ENCODE data around the gene STIP1. TPM values are rescaled to one million over a fixed set of nuclear protein-coding genes. Genes with fewer than 3 reads are reported as not detected.

The STIP1 gene
- total and polyA plus RNA-seq, 2 of the 4 experiments (the other 2 are of a cell fraction): 201 to 489 TPM

GRCh38 chr11:64196626-64197025 lies 10.7 kb downstream of the STIP1 start (continued):
- TF ChIP-seq MAZ (IDR thresholded peaks at IDR 0.05; ENCODE audit: borderline replicate concordance, low read depth, low read length) (no peak), MAFK (IDR thresholded peaks at IDR 0.05; ENCODE audit: low read depth, low read length) (no peak), SMC3 (IDR thresholded peaks at IDR 0.05; ENCODE audit: low read depth, low read length) (no peak), USF2 (IDR thresholded peaks at IDR 0.05; ENCODE audit: low read depth, low read length) (no peak), CHD1 (IDR thresholded peaks at IDR 0.05; ENCODE audit: low read depth, low read length) (no peak)

- ChIA-PET POLR2A (ENCODE audit: unreplicated experiment) (no interaction called here), CTCF (no interaction called here)
Measured at GRCh38 chr11:64198511-64198910, 12.5 kb downstream of the STIP1 start.

More at GRCh38 chr11:64198511-64198910, 12.5 kb downstream of the STIP1 start:
- no peaks in the 10 kb centered on the region for H3K27me3 ChIP-seq (ENCODE audit: control insufficient read depth, insufficient read depth, low read length)
- no peak overlapping the region for H3K56ac ChIP-seq (ENCODE audit: extremely low read depth, insufficient read depth, low read length)
- H3K4me3 ChIP-seq (ENCODE audit: insufficient read depth, low read depth, low read length): no peak overlapping the region
- H3K79me1 ChIP-seq (ENCODE audit: low read depth in 1 of 2, low read length in 2 of 2): peaks cover 31 to 62% of the 10 kb centered on the region in 2 experiments
- TF ChIP-seq CTCF (conservative IDR thresholded peaks at IDR 0.05; ENCODE audit: low read depth, low read length): no peak
- TF ChIP-seq RFX5 (IDR thresholded peaks at IDR 0.05; ENCODE audit: low read depth, low read length): no peak
- TF ChIP-seq SMC3 (IDR thresholded peaks at IDR 0.05; ENCODE audit: low read depth, low read length): no peak
- TF ChIP-seq POLR2A (IDR thresholded peaks at IDR 0.05; ENCODE audit: low read depth, low read length): no peak
- no peak for TF ChIP-seq BHLHE40 (IDR thresholded peaks at IDR 0.05; ENCODE audit: low read depth, low read length)
- TF ChIP-seq MXI1 (IDR thresholded peaks at IDR 0.05; ENCODE audit: borderline replicate concordance, low read depth, low read length): no peak
- no peak for TF ChIP-seq MAZ (IDR thresholded peaks at IDR 0.05; ENCODE audit: borderline replicate concordance, low read depth, low read length)
- TF ChIP-seq CHD1 (IDR thresholded peaks at IDR 0.05; ENCODE audit: low read depth, low read length): no peak
- TF ChIP-seq RCOR1 (IDR thresholded peaks at IDR 0.05; ENCODE audit: insufficient replicate concordance, low read length): no peak
- H2BK15ac ChIP-seq (ENCODE audit: low read depth, low read length): no peak overlapping the region
- H4K8ac ChIP-seq (ENCODE audit: low read depth in 2 of 2, low read length in 2 of 2): no peak overlapping the region
- H2AK9ac ChIP-seq (replicated peaks; ENCODE audit: low read depth, low read length, poor library complexity): no peak overlapping the region
- no peak overlapping the region for H3K4ac ChIP-seq (ENCODE audit: low read depth, low read length)
- H4K5ac ChIP-seq (ENCODE audit: low read depth, low read length): no peak overlapping the region
- DNase-seq: no peak
- H3K18ac ChIP-seq (ENCODE audit: low read depth, low read length): no peak overlapping the region
- in situ Hi-C loops (cut with MboI; ENCODE audit: low sequenced_read_pairs): no loop called here
- no peak overlapping the region for H4K91ac ChIP-seq (ENCODE audit: insufficient read depth, low read depth, low read length)
- no peak for ATAC-seq (ENCODE audit: low read depth)
- H3K4me1 ChIP-seq (ENCODE audit: control insufficient read depth, insufficient read depth, low read length): no peaks in the 10 kb centered on the region
- H2BK5ac ChIP-seq (ENCODE audit: low read depth, low read length, poor library complexity, severe bottlenecking): no peak overlapping the region
- no peak overlapping the region for H3K4me2 ChIP-seq (ENCODE audit: low read depth, low read length)
- no peak overlapping the region for H3K14ac ChIP-seq (replicated peaks; ENCODE audit: low read depth, low read length)
- H2AK5ac ChIP-seq (ENCODE audit: low read depth, low read length): no peak overlapping the region
- H3K27ac ChIP-seq (ENCODE audit: insufficient read depth, low read length): no peak overlapping the region
- H3K36me3 ChIP-seq (ENCODE audit: control insufficient read depth, insufficient read depth, low read length): peaks cover 77% of the 10 kb centered on the region
- H3K9ac ChIP-seq (ENCODE audit: low read depth, low read length): no peak overlapping the region
- no peak overlapping the region for H2BK120ac ChIP-seq (ENCODE audit: low read depth, low read length)
- H3K23ac ChIP-seq (ENCODE audit: low read depth, low read length): no peak overlapping the region
- H2AFZ ChIP-seq (replicated peaks; ENCODE audit: low read length, poor library complexity): no peak overlapping the region
- no peak overlapping the region for H2BK20ac ChIP-seq (ENCODE audit: low read depth, low read length)
- WGBS, 2 experiments (ENCODE audit: extremely low coverage in 2 of 2, insufficient read length in 1 of 2): no CpG with 5 or more reads among the region's 2 CpGs
- H4K20me1 ChIP-seq (ENCODE audit: insufficient read depth, low read length): peaks cover 9% of the 10 kb centered on the region; the same call in 1 of the 2 replicates
- no peaks in the 10 kb centered on the region; the same call in 1 of the 2 replicates for H3K9me1 ChIP-seq (ENCODE audit: insufficient read depth, low read length)
- no peaks in the 10 kb centered on the region for H3K9me3 ChIP-seq (ENCODE audit: control insufficient read depth, insufficient read depth, low read length)
- no TSS peak for BruUV-seq (replicated peaks)
- intact Hi-C loops (cut with micrococcal nuclease): no loop called here
- dilution Hi-C loops (cut with HindIII; ENCODE audit: low sequenced_read_pairs, unreplicated experiment): no loop called here
